GM12892 (cell line): ENCODE measurements around the gene ABCC4.

Experiments
- POLR2A ChIP-seq: IDR thresholded peaks from 2 replicates; pipeline ENCODE4 v1.6.1; 2011; ENCODE audit warnings: low read depth, low read length, control low read depth
- POLR2AphosphoS5 ChIP-seq: IDR thresholded peaks from 2 replicates; pipeline ENCODE4 v1.6.1; 2011; ENCODE audit warnings: low read depth, low read length, control low read depth
- TAF1 ChIP-seq: IDR thresholded peaks from 2 replicates; pipeline ENCODE4 v1.6.1; 2011; ENCODE audit warnings: low read depth, mild to moderate bottlenecking, control low read depth, low read length, borderline replicate concordance

- TF ChIP-seq POLR2AphosphoS5 (no peak), TAF1 (no peak), POLR2A (no peak)
These were observed 54.8 kb downstream of the ABCC4 start for GRCh38 chr13:95246292-95247082.
